ENCODE measurements around the gene MYO7A. TPM values are rescaled to one million over a fixed set of nuclear protein-coding genes. Genes with fewer than 3 reads are reported as not detected.
A peak's percentile ranks its signal among the peaks of the same experiment; 100 is the strongest.

Gene MYO7A
- total RNA-seq, 1 donor from 2014 or later: 46.4 TPM

DNA sequence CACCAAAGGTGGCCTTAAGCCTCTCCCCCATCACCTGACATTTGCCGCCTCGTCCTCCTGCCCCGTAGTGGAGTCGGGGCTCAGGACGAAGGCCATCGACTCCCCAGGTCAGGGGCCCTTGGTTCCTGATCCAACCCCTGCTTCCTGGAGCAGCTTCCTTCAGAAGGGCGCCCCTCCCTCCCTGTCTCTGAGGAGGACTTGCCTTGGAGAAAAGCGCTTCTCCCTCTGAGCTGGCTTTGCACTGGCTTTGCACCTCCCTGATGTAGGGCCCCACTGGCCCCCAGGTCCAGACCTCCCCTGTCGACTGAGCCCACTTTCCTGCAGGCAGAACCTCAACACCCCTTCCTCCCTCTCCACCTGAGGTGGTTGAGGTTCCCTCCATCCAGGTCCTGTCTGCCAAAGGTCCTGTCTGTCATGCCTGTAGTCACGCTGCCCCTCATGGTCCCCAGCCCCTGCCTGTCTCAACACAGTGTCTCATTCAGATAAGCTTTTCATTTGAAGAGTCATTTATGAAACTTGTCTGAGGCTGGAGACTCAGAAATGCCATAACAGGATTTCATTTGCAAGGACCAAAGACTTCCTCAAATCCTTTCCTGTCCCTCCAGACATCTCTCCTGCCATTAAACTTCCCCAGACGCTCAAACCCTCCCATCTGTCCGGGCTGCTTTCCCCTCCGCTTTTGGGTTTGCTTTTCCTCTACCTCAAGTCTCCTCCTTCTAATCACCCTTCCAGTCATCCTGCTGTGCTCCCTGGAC lies 78.4 kb downstream of the MYO7A start:
- Histone ChIP-seq H3K36me3 (no peaks in the 10 kb centered on the region), H3K4me3 (no peak overlapping the region)
- intact Hi-C loops (cut with DNase I): no loop called here

GRCh38 chr11:77207019-77207485 lies 79.0 kb downstream of the MYO7A start:
- Histone ChIP-seq H3K4me1 (no peaks in the 10 kb centered on the region), H3K9me3 (no peaks in the 10 kb centered on the region), H3K27me3 (no peaks in the 10 kb centered on the region), H3K27ac (no peak overlapping the region), H3K36me3 (no peaks in the 10 kb centered on the region), H3K4me3 (no peak overlapping the region)
- TF ChIP-seq CTCF (IDR thresholded peaks at IDR 0.05): no peak
- intact Hi-C loops (cut with DNase I): no loop called here
- DNase-seq (ENCODE audit: low spot score in 2 of 2): peak in 1 of 2 donors; percentile 35

More for the DNA sequence above, 78.4 kb downstream of the MYO7A start:
- peak in 1 of 2 donors; percentile 50 for DNase-seq (ENCODE audit: low spot score in 2 of 2)
- no peak for TF ChIP-seq CTCF (IDR thresholded peaks at IDR 0.05)
- no peaks in the 10 kb centered on the region for H3K4me1 ChIP-seq
- no peak overlapping the region for H3K27ac ChIP-seq
- H3K9me3 ChIP-seq: no peaks in the 10 kb centered on the region
- H3K27me3 ChIP-seq: no peaks in the 10 kb centered on the region

DNA sequence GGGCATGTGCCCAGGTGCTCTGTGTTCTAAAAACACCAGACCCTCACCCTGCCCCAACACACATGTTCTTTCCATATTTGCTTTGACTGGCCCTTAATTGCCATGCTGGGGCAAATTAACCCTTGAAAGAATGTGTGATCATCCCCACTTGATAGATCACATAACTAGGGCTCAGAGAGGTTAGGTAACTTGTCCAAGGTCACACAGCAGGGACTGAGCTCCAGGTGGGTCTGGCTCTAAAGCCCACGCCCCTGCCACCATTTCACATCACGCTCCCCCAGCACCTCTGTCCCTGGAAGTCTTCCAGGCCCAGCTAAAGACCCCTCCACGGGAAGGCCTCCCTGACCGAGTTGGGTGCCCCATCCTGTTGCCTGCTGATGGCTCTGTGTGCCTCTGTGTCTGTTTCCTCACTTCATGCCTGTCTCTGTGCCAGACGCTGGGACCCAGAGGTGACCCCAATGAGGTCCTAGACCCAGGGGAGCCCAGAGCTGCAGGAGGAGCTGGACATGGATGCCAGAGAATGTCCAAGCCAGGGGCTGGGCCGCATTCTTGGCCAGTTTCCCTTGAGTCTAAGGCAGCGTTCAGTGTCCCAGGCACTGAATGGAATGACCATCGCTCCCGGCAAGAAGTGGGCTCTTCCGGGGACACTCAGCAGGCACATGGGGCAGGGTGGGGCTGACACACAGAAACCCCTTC lies 79.7 kb downstream of the MYO7A start:
- Histone ChIP-seq H3K4me3 (no peak overlapping the region), H3K27me3 (no peaks in the 10 kb centered on the region), H3K9me3 (no peaks in the 10 kb centered on the region), H3K27ac (no peak overlapping the region), H3K4me1 (no peaks in the 10 kb centered on the region), H3K36me3 (no peaks in the 10 kb centered on the region)
- TF ChIP-seq CTCF (IDR thresholded peaks at IDR 0.05): no peak
- peak in 1 of 2 donors; percentile 61 for DNase-seq (ENCODE audit: low spot score in 2 of 2)
- intact Hi-C loops (cut with DNase I): no loop called here

DNA sequence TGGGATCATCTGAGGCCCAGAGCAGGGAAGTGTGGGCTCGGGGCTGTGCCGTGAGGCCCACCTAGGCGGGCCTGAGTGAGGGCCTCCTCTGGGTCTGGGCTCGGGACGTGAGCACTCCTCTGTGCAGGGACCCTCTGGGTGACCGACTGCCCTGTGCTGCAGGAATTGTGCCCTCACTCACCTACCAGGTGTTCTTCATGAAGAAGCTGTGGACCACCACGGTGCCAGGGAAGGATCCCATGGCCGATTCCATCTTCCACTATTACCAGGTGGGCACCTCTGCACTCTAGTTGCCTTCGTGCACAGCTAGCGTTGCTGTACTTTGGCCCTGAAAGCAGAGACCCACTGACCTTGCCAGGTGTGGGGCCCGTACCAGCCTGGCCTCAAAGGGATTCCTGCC lies 80.5 kb downstream of the MYO7A start:
- Histone ChIP-seq H3K27ac (no peak overlapping the region), H3K4me3 (no peak overlapping the region), H3K36me3 (no peaks in the 10 kb centered on the region), H3K4me1 (no peaks in the 10 kb centered on the region), H3K9me3 (no peaks in the 10 kb centered on the region), H3K27me3 (no peaks in the 10 kb centered on the region)
- intact Hi-C loops (cut with DNase I): no loop called here
- TF ChIP-seq CTCF (IDR thresholded peaks at IDR 0.05): no peak
- peak in 1 of 2 donors; percentile 35 for DNase-seq (ENCODE audit: low spot score in 2 of 2)

DNA sequence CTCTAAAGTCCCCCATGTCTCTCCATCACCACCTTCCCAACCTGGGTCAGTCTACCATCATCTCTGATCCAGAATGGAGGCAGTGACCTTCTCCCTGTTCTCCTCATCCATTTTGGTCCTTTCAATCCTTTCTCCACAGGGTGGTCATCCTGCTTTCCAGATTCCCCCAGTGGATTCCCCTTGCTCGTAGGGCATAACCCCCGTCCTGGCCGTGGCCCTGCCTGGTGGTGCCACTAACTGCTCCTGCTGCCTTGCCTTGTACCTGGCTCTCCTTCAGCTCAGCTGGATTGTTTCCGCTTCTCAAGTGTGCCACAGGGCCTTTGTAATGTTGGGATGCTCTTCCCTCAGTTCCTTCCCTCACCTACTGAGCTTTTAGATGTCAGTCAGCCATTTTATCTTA lies 81.6 kb downstream of the MYO7A start:
- intact Hi-C loops (cut with DNase I): no loop called here

More for the DNA sequence above, 81.6 kb downstream of the MYO7A start:
- H3K4me1 ChIP-seq: no peaks in the 10 kb centered on the region
- H3K36me3 ChIP-seq: no peaks in the 10 kb centered on the region
- H3K4me3 ChIP-seq: no peak overlapping the region
- no peaks in the 10 kb centered on the region for H3K27me3 ChIP-seq
- no peak for TF ChIP-seq CTCF (IDR thresholded peaks at IDR 0.05)
- no peak overlapping the region for H3K27ac ChIP-seq
- DNase-seq (ENCODE audit: low spot score in 2 of 2): no peak
- H3K9me3 ChIP-seq: no peaks in the 10 kb centered on the region

Data from ascending aorta (tissue), 2 donors.